Nephron (organoid): ENCODE measurements around the gene IRAK1BP1.
"Not testable (repeated sequence)": the region's sequence is repeated elsewhere in the genome, so short reads cannot be mapped to it uniquely, and the experiment has no call there.

Source experiments
- H3K27ac Mint-ChIP-seq, 3 experiments: 2 replicates each; pipeline ENCODE4 v1.8.0; 2020; ENCODE audit warnings: mixed read lengths in 3 of 3, mild to moderate bottlenecking in 2 of 3, moderate library complexity in 1 of 3
- H3K27me3 Mint-ChIP-seq: 2 replicates; pipeline ENCODE4 v1.8.0; 2021; ENCODE audit warnings: low read depth, mild to moderate bottlenecking, moderate library complexity, mixed read lengths
- H3K36me3 Mint-ChIP-seq: 2 replicates; pipeline ENCODE4 v1.8.0; 2020; ENCODE audit warnings: low read depth, mixed read lengths
- H3K4me1 Mint-ChIP-seq: 2 replicates; pipeline ENCODE4 v1.8.0; 2020; ENCODE audit warnings: mixed read lengths
- H3K4me3 Mint-ChIP-seq, 3 experiments: 2 replicates each; pipeline ENCODE4 v1.8.0; 2020; ENCODE audit warnings: mild to moderate bottlenecking in 3 of 3, mixed read lengths in 3 of 3, moderate library complexity in 2 of 3
- H3K9me3 Mint-ChIP-seq: 2 replicates; pipeline ENCODE4 v1.8.0; 2020; ENCODE audit warnings: mixed read lengths
- TF ChIP-seq, protein P1 (sequence below), 3 experiments: fragments of 200-600 bp; sonication (generic); IDR thresholded peaks; one replicate each; pipeline ENCODE4 v1.5.0; 2021; ENCODE audit warnings: antibody characterized with exemption in 3 of 3; ENCODE audit not compliant: unreplicated experiment in 3 of 3

The IRAK1BP1 gene

DNA sequence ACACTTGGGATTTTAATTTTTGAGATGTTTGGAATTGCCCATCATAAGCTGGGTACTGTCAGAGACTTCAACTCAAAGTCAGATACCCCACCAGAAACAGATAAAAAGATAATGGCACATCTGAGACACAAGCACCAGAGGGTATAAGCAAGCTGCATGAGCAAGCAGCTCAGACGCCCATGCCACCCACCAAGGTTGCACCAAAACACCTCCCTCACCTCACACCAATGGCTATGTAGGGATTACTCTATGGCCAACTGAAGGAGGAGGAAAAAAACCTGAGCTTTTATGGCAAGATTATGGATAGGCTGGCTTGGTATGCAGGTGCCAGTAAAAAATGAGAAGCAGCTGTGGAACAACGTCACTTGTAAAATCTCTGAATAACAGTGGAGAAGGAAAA lies 3.8 kb upstream of the IRAK1BP1 start:
- Mint-ChIP-seq H3K27ac (no peak overlapping the region), H3K36me3 (peaks cover 4% of the 10 kb centered on the region), H3K9me3 (peaks cover 5% of the 10 kb centered on the region), H3K4me1 (peaks cover 15% of the 10 kb centered on the region), H3K4me3 (no peak overlapping the region), H3K27me3 (no peaks in the 10 kb centered on the region)
- TF ChIP-seq, protein P1, sequence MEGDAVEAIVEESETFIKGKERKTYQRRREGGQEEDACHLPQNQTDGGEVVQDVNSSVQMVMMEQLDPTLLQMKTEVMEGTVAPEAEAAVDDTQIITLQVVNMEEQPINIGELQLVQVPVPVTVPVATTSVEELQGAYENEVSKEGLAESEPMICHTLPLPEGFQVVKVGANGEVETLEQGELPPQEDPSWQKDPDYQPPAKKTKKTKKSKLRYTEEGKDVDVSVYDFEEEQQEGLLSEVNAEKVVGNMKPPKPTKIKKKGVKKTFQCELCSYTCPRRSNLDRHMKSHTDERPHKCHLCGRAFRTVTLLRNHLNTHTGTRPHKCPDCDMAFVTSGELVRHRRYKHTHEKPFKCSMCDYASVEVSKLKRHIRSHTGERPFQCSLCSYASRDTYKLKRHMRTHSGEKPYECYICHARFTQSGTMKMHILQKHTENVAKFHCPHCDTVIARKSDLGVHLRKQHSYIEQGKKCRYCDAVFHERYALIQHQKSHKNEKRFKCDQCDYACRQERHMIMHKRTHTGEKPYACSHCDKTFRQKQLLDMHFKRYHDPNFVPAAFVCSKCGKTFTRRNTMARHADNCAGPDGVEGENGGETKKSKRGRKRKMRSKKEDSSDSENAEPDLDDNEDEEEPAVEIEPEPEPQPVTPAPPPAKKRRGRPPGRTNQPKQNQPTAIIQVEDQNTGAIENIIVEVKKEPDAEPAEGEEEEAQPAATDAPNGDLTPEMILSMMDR (IDR thresholded peaks at IDR 0.05; ENCODE audit: unreplicated experiment in 3 of 3), result no peak

DNA sequence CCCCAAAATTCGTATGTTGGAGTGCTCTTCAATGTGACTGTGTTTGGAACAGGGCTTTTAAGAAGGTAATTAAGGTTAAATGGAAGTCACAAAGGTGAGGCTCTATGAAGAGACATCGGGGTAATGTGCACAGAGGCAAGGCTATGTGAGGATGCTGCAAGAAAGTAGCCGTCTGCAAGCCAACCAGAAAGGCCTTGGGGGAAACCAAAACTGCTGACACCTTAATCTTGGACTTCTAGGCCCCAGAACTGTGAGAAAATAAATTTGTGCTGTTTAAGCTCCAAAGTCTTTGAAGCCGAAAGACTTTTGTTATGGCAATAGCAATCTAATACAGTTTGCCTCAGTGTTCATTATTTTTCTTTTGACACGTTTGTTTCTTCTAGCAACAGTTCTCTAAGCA lies 2.4 kb upstream of the IRAK1BP1 start:
- Mint-ChIP-seq H3K27ac (no peak overlapping the region), H3K27me3 (no peaks in the 10 kb centered on the region), H3K36me3 (peaks cover under 1% of the 10 kb centered on the region), H3K9me3 (no peaks in the 10 kb centered on the region), H3K4me1 (peaks cover 19% of the 10 kb centered on the region), H3K4me3 (peak overlapping the region; percentile 9 to 54 (median 23))
- TF ChIP-seq, protein P1 (IDR thresholded peaks at IDR 0.05; ENCODE audit: unreplicated experiment in 3 of 3), result no peak

DNA sequence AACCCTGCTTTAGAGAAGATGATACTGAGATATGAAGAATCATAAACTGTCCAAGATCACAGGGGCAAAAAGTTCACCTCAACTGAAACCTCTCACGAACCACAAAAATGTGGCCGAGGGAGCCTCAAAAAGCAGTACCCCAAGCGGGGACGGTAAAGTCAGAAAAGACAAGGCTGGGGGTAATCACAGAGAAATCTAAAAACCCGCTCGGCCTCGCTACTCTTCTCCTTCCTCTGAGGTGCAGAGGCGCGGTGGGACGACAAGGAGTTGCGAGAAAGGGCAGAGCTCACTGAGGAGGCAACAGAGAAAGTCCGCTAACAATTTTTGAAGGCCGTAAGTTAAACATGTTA lies 356 bp upstream of the IRAK1BP1 start:
- no peaks in the 10 kb centered on the region for H3K9me3 Mint-ChIP-seq
- H3K36me3 Mint-ChIP-seq, result peaks cover 13% of the 10 kb centered on the region
- H3K27ac Mint-ChIP-seq, result peak overlapping the region; percentile 98 to 99 (median 98)
- H3K4me1 Mint-ChIP-seq, result peaks cover 24% of the 10 kb centered on the region
- H3K27me3 Mint-ChIP-seq, result no peaks in the 10 kb centered on the region
- H3K4me3 Mint-ChIP-seq, result peak overlapping the region; percentile 97 to 100 (median 97)
- TF ChIP-seq, protein P1 (IDR thresholded peaks at IDR 0.05; ENCODE audit: unreplicated experiment in 3 of 3), result no peak

DNA sequence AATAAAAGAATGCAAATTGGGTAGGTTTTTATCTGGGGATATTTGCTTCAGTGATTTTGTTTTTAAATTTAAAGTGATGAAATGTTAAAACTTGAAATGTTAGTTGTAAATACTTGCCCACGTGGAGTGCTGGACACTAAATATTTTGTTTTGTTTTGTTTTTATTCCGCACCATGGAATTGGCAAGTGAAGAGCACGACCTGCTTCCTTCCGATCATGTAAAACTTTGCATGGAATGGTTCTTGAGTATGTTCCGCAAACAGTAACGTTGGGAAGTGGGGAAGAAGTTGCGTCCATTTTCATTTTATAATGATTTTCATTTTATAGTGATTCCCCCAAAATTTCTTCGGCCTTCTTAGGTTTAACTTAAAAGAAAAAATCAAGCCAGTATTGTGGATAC lies 765 bp downstream of the IRAK1BP1 start:
- peaks cover 24% of the 10 kb centered on the region for H3K4me1 Mint-ChIP-seq

DNA sequence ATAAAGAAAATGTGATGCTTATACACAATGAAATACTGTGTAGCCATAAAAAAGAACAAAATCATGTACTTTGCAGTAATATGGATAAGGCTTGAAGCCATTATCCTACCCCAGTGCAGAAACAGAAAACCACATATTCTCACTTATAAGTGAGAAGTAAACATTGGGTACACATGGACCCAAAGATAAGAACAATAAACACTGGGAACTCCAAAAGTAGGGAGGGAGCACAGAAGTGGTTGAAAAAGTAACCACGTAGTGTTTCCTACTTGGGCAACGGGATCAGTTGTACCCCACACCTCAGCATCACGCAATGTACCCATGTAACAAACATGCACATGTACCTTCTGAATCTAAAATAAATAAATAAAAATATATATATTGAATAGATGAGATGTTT lies 8.2 kb downstream of the IRAK1BP1 start:
- Mint-ChIP-seq H3K4me3 (no peak overlapping the region), H3K36me3 (peaks cover 80% of the 10 kb centered on the region), H3K9me3 (peaks cover 31% of the 10 kb centered on the region), H3K27me3 (no peaks in the 10 kb centered on the region), H3K27ac (no peak overlapping the region), H3K4me1 (no peaks in the 10 kb centered on the region)
- TF ChIP-seq, protein P1 (IDR thresholded peaks at IDR 0.05; ENCODE audit: unreplicated experiment in 3 of 3), result no peak

More for the DNA sequence above, 765 bp downstream of the IRAK1BP1 start:
- no peaks in the 10 kb centered on the region for H3K9me3 Mint-ChIP-seq
- H3K27ac Mint-ChIP-seq, result peak overlapping the region; percentile 98 to 99 (median 98)
- peaks cover 15% of the 10 kb centered on the region for H3K36me3 Mint-ChIP-seq
- peak overlapping the region; percentile 97 to 100 (median 97) for H3K4me3 Mint-ChIP-seq
- H3K27me3 Mint-ChIP-seq, result no peaks in the 10 kb centered on the region
- TF ChIP-seq, protein P1 (IDR thresholded peaks at IDR 0.05; ENCODE audit: unreplicated experiment in 3 of 3), result no peak

DNA sequence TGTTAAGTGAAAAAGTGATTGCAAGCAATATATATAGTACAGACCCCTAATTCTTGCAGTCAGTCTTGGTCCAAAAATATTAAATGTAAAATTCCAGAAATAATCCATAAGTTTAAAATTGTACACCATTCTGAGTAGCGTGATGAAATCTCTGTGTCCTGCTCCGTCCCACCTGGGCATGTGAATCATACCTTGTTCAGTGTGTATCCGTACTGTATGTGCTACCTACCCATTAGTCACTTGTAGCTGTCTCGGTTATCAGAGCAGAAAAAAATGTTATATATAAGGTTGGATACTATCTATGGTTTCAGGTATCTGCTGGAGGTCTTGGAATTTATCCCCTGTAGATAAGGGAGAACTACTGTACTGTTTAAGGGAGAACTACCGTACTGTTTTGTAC lies 16.3 kb downstream of the IRAK1BP1 start:
- Mint-ChIP-seq H3K36me3 (peaks cover 44% of the 10 kb centered on the region), H3K4me1 (no peaks in the 10 kb centered on the region), H3K9me3 (peaks cover 14% of the 10 kb centered on the region), H3K4me3 (no peak overlapping the region), H3K27ac (no peak overlapping the region), H3K27me3 (no peaks in the 10 kb centered on the region)
- TF ChIP-seq, protein P1 (IDR thresholded peaks at IDR 0.05; ENCODE audit: unreplicated experiment in 3 of 3), result no peak

DNA sequence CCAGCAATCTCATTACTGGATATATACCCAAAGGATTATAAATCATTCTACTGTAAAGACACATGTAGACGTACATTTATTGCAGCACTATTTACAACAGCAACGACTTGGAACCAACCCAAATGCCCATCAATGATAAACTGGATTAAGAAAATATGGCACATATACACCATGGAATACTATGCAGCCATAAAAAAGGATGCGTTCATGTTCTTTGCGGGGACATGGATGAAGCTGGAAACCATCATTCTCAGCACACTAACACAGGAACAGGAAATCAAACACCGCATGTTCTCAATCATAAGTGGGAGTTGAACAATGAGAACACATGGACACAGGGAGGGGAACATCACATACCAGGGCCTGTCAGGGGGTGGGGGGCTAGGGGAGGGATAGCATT lies 22.6 kb downstream of the IRAK1BP1 start:
- H3K9me3 Mint-ChIP-seq, result peaks cover 18% of the 10 kb centered on the region
- H3K4me1 Mint-ChIP-seq, H3K27me3 Mint-ChIP-seq, H3K27ac Mint-ChIP-seq, H3K4me3 Mint-ChIP-seq: not testable (repeated sequence)
- peaks cover 65% of the 10 kb centered on the region for H3K36me3 Mint-ChIP-seq
